Measurements from ENCODE around the gene SF3B3. TPM values are rescaled to one million over a fixed set of nuclear protein-coding genes. Genes with fewer than 3 reads are reported as not detected.

The SF3B3 gene
- total RNA-seq, 1 experiment from 2014 or later: 449 TPM

- peaks cover 100% of the 10 kb centered on the region for H3K36me3 Mint-ChIP-seq (ENCODE audit: insufficient read depth, unreplicated experiment)
- H3K4me3 Mint-ChIP-seq (ENCODE audit: low read depth, unreplicated experiment): no peak overlapping the region
- TF ChIP-seq CTCF (IDR thresholded peaks at IDR 0.05; ENCODE audit: unreplicated experiment): no peak
- no peak for DNase-seq
- intact Hi-C loops (cut with micrococcal nuclease; ENCODE audit: unreplicated experiment): loop anchor here (10.0 kb wide), 1 partner anchor 205 kb away; no protein-coding TSS in a partner anchor
- no TSS peak for BruUV-seq (replicated peaks)
- H3K27ac Mint-ChIP-seq (ENCODE audit: unreplicated experiment): no peak overlapping the region
- CTCF ChIA-PET: interaction anchor here (0.8 kb wide), 1 partner anchor 24 kb away, joined by 3 read pairs; no protein-coding TSS in a partner anchor
- peaks cover 40% of the 10 kb centered on the region for H3K4me1 Mint-ChIP-seq (ENCODE audit: low read depth, unreplicated experiment)
- no peaks in the 10 kb centered on the region for H3K9me3 Mint-ChIP-seq (ENCODE audit: low read depth, unreplicated experiment)
- H3K27me3 Mint-ChIP-seq (ENCODE audit: unreplicated experiment): no peaks in the 10 kb centered on the region
Observed at GRCh38 chr16:70569752-70570151, 46.1 kb downstream of the SF3B3 start.

- intact Hi-C loops (cut with micrococcal nuclease; ENCODE audit: unreplicated experiment): no loop called here
- peaks cover 96% of the 10 kb centered on the region for H3K36me3 Mint-ChIP-seq (ENCODE audit: insufficient read depth, unreplicated experiment)
- no peak for DNase-seq
- CTCF ChIA-PET: no interaction called here
- no peak overlapping the region for H3K27ac Mint-ChIP-seq (ENCODE audit: unreplicated experiment)
- no TSS peak for BruUV-seq (replicated peaks)
- H3K4me3 Mint-ChIP-seq (ENCODE audit: low read depth, unreplicated experiment): no peak overlapping the region
- H3K9me3 Mint-ChIP-seq (ENCODE audit: low read depth, unreplicated experiment): no peaks in the 10 kb centered on the region
- TF ChIP-seq CTCF (IDR thresholded peaks at IDR 0.05; ENCODE audit: unreplicated experiment): no peak
- H3K4me1 Mint-ChIP-seq (ENCODE audit: low read depth, unreplicated experiment): peaks cover 40% of the 10 kb centered on the region
- H3K27me3 Mint-ChIP-seq (ENCODE audit: unreplicated experiment): no peaks in the 10 kb centered on the region
Observed at GRCh38 chr16:70570967-70571570, 47.5 kb downstream of the SF3B3 start.

- BruUV-seq (replicated peaks): TSS peak; percentile 21
- DNase-seq: no peak
- Mint-ChIP-seq H3K4me3 (ENCODE audit: low read depth, unreplicated experiment) (no peak overlapping the region), H3K4me1 (ENCODE audit: low read depth, unreplicated experiment) (peaks cover 38% of the 10 kb centered on the region), H3K27me3 (ENCODE audit: unreplicated experiment) (no peaks in the 10 kb centered on the region), H3K36me3 (ENCODE audit: insufficient read depth, unreplicated experiment) (peaks cover 96% of the 10 kb centered on the region), H3K27ac (ENCODE audit: unreplicated experiment) (peak overlapping the region; percentile 77), H3K9me3 (ENCODE audit: low read depth, unreplicated experiment) (no peaks in the 10 kb centered on the region)
- intact Hi-C loops (cut with micrococcal nuclease; ENCODE audit: unreplicated experiment): no loop called here
- TF ChIP-seq CTCF (IDR thresholded peaks at IDR 0.05; ENCODE audit: unreplicated experiment): no peak
- CTCF ChIA-PET: no interaction called here
Observed at GRCh38 chr16:70571623-70572022, 48.0 kb downstream of the SF3B3 start.

GRCh38 chr16:70572050-70572925 lies 48.7 kb downstream of the SF3B3 start:
- Mint-ChIP-seq H3K36me3 (ENCODE audit: insufficient read depth, unreplicated experiment) (peaks cover 96% of the 10 kb centered on the region), H3K27me3 (ENCODE audit: unreplicated experiment) (no peaks in the 10 kb centered on the region), H3K4me1 (ENCODE audit: low read depth, unreplicated experiment) (peaks cover 38% of the 10 kb centered on the region), H3K27ac (ENCODE audit: unreplicated experiment) (peak overlapping the region; percentile 77), H3K9me3 (ENCODE audit: low read depth, unreplicated experiment) (no peaks in the 10 kb centered on the region), H3K4me3 (ENCODE audit: low read depth, unreplicated experiment) (no peak overlapping the region)
- no peak for DNase-seq
- BruUV-seq (replicated peaks): no TSS peak
- intact Hi-C loops (cut with micrococcal nuclease; ENCODE audit: unreplicated experiment): no loop called here
- CTCF ChIA-PET: interaction anchor here (1.6 kb wide), 1 partner anchor 82 kb away, joined by 4 read pairs; no protein-coding TSS in a partner anchor
- no peak for TF ChIP-seq CTCF (IDR thresholded peaks at IDR 0.05; ENCODE audit: unreplicated experiment)

All from Calu3 (cell line).